Measurements from ENCODE around the gene KRT27.
"Not testable (repeated sequence)": the region's sequence is repeated elsewhere in the genome, so short reads cannot be mapped to it uniquely, and the experiment has no call there.

Gene KRT27

GRCh38 chr17:40760105-40761016, 22.0 kb downstream of the KRT27 start:
- in situ Hi-C loops (cut with MboI; ENCODE audit: low sequenced_read_pairs) = no loop called here

DNA sequence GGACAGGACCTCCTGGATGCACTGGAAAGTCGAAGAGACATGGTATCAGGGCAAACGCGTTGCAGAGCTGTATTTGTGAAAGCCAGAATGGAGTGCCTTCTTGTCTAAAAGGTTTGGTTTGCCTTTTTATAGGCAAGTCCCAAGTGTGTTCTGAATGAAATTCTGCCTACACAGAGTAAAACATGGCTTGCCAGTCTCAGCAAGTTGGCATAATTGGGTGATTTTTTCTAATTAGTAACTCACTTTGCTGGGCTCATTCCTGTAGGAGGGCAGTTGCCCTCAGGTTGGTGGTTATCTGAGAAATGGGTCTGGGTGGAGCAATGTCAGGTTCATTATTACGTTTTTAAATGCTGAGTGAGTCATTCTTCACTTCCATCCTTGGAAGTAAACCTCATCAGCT, 27.1 kb downstream of the KRT27 start, which contains the start of gene KRT25:
KRT25 (minus strand) TSS at position 101 of the 400 bp plus-strand sequence; CDS start at position 41, 60 bp downstream.
- in situ Hi-C loops (cut with MboI; ENCODE audit: low sequenced_read_pairs) = no loop called here

- in situ Hi-C loops (cut with MboI; ENCODE audit: low sequenced_read_pairs) = no loop called here
Observed at GRCh38 chr17:40753804-40754203, 28.5 kb downstream of the KRT27 start.

DNA sequence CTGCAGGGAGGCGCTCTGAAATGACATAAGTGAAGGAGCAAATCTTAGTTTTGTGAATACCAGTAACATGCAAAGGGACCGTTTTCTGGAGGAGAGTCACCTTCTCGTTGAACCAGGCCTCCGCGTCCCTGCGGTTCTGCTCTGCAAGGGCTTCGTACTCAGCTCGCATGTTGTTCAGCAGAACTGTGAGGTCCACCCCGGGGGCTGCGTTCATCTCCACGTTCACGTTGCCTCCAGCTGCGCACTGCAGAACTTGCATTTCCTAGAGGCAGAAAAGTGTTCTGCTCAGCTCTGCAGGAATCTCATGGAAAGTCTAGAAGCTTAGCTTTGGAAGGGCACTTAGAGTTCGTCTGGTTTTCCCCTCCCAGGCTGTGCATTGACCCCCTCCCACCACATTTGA, 31.3 kb downstream of the KRT27 start:
- in situ Hi-C loops (cut with MboI; ENCODE audit: low sequenced_read_pairs) = no loop called here

DNA sequence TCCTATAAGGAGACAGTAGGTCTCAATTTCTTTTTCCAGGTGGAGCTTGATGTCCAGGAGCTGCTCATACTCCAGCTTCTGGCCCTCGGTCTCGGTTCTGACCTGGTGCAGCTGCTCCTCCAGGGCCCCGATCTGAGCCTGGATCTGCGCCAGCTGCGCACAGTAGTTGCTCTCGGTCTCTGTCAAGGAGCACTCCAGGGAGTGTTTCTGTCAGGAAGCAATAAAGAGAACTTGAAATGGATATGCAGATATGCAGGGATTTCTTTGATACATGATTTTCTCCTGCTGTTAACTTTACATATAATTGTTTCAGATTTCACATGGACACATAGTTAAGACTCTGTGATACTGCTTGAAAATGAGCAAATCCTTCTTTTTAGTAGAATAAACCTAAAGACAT, 32.0 kb downstream of the KRT27 start:
- in situ Hi-C loops (cut with MboI; ENCODE audit: low sequenced_read_pairs) = no loop called here

DNA sequence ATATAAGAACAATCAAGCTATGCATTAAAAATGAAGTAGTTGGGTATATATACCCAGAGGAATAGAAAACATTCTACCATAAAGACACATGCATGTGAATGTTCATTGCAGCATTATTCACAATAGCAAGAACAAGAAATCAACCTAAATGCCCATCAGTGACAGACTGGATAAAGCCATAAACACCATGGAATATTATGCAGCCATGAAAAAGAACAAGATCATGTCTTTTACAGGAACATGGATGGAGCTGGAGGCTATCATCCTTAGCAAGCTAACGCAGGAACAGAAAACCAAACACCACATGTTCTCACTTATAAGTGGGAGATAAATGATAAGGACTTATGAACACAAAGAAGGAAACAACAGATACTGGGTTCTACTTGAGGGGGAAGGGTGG, 33.7 kb downstream of the KRT27 start:
- in situ Hi-C loops (cut with MboI; ENCODE audit: low sequenced_read_pairs) = not testable (repeated sequence)

- in situ Hi-C loops (cut with MboI; ENCODE audit: low sequenced_read_pairs) = no loop called here
Observed at GRCh38 chr17:40738553-40738952, 43.8 kb downstream of the KRT27 start.

- in situ Hi-C loops (cut with MboI; ENCODE audit: low sequenced_read_pairs) = no loop called here
Observed at GRCh38 chr17:40735016-40735415, 47.3 kb downstream of the KRT27 start.

DNA sequence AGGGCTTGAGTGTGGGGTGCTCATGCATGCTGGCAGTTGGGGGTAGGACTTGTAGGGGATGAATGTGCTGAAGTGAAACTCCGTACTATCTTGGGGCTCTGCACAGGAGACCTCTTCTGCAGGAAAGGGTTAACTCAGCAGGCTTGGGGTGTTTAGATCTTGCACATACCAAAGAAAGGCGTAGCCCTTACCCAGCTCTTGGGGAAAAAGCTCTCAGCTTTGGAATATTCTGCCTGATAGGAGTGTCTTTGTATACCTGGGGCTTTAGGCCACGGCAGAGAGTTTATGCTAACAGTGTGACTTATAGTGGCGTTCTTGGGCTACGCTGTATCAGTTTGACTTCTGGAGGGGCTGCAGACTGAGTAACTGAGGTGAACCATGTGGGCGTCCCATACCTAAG, 48.3 kb downstream of the KRT27 start:
- in situ Hi-C loops (cut with MboI; ENCODE audit: low sequenced_read_pairs) = no loop called here

GRCh38 chr17:40730970-40731369, 51.4 kb downstream of the KRT27 start:
- in situ Hi-C loops (cut with MboI; ENCODE audit: low sequenced_read_pairs) = no loop called here

DNA sequence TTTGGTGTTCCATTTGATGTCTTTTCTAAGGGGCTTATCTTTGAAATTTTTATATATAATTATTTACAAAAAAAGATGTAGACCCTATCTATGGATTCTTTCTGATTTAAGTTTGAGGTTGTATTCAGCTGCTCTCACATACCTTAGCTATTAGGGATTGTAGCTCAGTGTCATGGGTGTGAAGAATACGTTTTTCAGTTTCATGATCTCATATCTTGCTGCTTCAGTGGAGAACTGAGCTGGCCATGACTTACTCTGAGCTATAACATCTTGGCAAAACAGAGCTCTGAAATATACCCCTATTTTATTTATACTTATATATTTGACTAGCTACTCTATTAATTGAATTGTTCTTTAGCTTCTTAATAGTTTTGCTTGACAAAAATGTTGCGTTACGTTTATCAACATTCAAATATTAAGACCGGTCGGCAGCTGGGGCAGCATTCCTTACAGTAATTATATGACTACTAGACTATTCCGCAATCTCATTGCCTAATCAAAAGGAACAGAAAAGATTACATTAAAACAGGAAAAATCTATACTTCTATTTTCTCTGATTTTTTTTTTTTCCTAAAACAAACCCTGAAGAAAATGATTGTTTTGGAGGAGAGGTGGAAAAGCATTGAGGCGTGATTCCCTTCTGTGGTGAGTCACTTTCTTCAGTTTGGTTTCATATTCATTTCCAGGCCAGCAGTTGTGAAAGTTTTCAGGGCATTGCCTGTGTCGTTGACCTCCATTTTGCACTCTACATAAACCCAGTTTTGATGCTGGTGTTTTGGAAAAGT, 54.7 kb downstream of the KRT27 start:
- in situ Hi-C loops (cut with MboI; ENCODE audit: low sequenced_read_pairs) = no loop called here

GRCh38 chr17:40726919-40727318, 55.4 kb downstream of the KRT27 start:
- in situ Hi-C loops (cut with MboI; ENCODE audit: low sequenced_read_pairs) = no loop called here

Measured in hTERT RPE-1 (cell line).